SK-N-SH (cell line): ENCODE data around the gene ST6GALNAC5. TPM values are rescaled to one million over a fixed set of nuclear protein-coding genes. Genes with fewer than 3 reads are reported as not detected.

Experiments used
- CTCF ChIA-PET: fragments of 300-600, 350-600 bp; formaldehyde crosslinking; extraction: SDS; loops from one replicate; lab custom pipeline; 2021; lab: Yijun Ruan, JAX
- POLR2A ChIA-PET: fragments of 350-600 bp; sonication (Branson Sonifier 250); formaldehyde crosslinking; extraction: SDS; loops from one replicate; lab custom pipeline; 2020; ENCODE audit warnings: antibody characterized with exemption, inconsistent platforms; lab: Yijun Ruan, JAX
- DNase-seq: peaks from one replicate; pipeline ENCODE4 v3.0.0; 2012
- H2AFZ ChIP-seq: fragments of 200-600 bp; sonication (generic); 2 replicates; pipeline ENCODE4 v1.8.1; 2016; ENCODE audit warnings: antibody characterized with exemption, mild to moderate bottlenecking, low read depth
- H3F3A ChIP-seq: fragments of 200-600 bp; sonication (generic); replicated peaks from 2 replicates; pipeline ENCODE3; 2016; ENCODE audit warnings: antibody characterized with exemption, mild to moderate bottlenecking; ENCODE audit not compliant: insufficient read depth
- H3K27ac ChIP-seq, 2 experiments: fragments of 200-500 bp in 1 of 2; fragments of 200-600 bp in 1 of 2; sonication (Bioruptor generic) in 1 of 2; sonication (generic), shearing (Covaris generic) in 1 of 2; 2 replicates each; pipeline versions ENCODE4 v1.5.1 to v1.6.1; 2014 to 2016; ENCODE audit warnings: low read depth in 2 of 2, inconsistent platforms in 1 of 2, low read length in 1 of 2, mild to moderate bottlenecking in 1 of 2, mixed read lengths in 1 of 2
- H3K27me3 ChIP-seq: fragments of 200-600 bp; sonication (generic), shearing (Covaris generic); 2 replicates; pipeline ENCODE4 v1.6.1; 2016; ENCODE audit warnings: mixed run types; ENCODE audit not compliant: insufficient read depth
- H3K36me3 ChIP-seq, 2 experiments: fragments of 200-500 bp in 1 of 2; fragments of 200-600 bp in 1 of 2; sonication (Bioruptor generic) in 1 of 2; sonication (generic) in 1 of 2; replicated peaks in 1 of 2; 2 replicates each; pipeline versions ENCODE3 to v1.5.1; 2014 to 2016; ENCODE audit warnings: low read length in 1 of 2, mild to moderate bottlenecking in 1 of 2; ENCODE audit not compliant: insufficient read depth in 2 of 2, control insufficient read depth in 1 of 2
- H3K4me1 ChIP-seq, 2 experiments: fragments of 200-500 bp in 1 of 2; fragments of 200-600 bp in 1 of 2; sonication (Bioruptor generic) in 1 of 2; sonication (generic), shearing (Covaris generic) in 1 of 2; 2 replicates each; pipeline versions ENCODE4 v1.5.1 to v1.6.1; 2014 to 2016; ENCODE audit warnings: low read depth in 1 of 2, low read length in 1 of 2, mixed run types in 1 of 2; ENCODE audit not compliant: insufficient read depth in 2 of 2, control insufficient read depth in 1 of 2
- H3K4me2 ChIP-seq: fragments of 200-600 bp; sonication (generic), shearing (Covaris generic); 2 replicates; pipeline ENCODE4 v1.6.1; 2017; ENCODE audit warnings: mixed run types
- H3K4me3 ChIP-seq, 2 experiments: fragments of 200-500 bp in 1 of 2; fragments of 200-600 bp in 1 of 2; sonication (Bioruptor generic) in 1 of 2; sonication (generic), shearing (Covaris generic) in 1 of 2; 2 replicates each; pipeline versions ENCODE4 v1.5.1 to v1.8.1; 2014 to 2016; ENCODE audit warnings: low read depth in 2 of 2, inconsistent platforms in 1 of 2, low read length in 1 of 2, mild to moderate bottlenecking in 1 of 2, mixed read lengths in 1 of 2, moderate library complexity in 1 of 2
- H3K79me2 ChIP-seq: fragments of 200-600 bp; sonication (generic); 2 replicates; pipeline ENCODE4 v1.8.1; 2017; ENCODE audit warnings: mild to moderate bottlenecking; ENCODE audit not compliant: insufficient read depth
- H3K9ac ChIP-seq: fragments of 200-600 bp; sonication (generic); 2 replicates; pipeline ENCODE4 v1.6.1; 2017; ENCODE audit warnings: mixed run types
- H3K9me2 ChIP-seq: fragments of 200-600 bp; sonication (generic); 2 replicates; pipeline ENCODE4 v1.6.1; 2017; ENCODE audit warnings: mixed run types
- H3K9me3 ChIP-seq: fragments of 200-600 bp; sonication (generic); 2 replicates; pipeline ENCODE4 v1.6.1; 2017; ENCODE audit warnings: mixed run types, mild to moderate bottlenecking, moderate library complexity
- H4K20me1 ChIP-seq: fragments of 200-600 bp; sonication (generic); 2 replicates; pipeline ENCODE4 v1.6.1; 2017; ENCODE audit warnings: mild to moderate bottlenecking, mixed run types; ENCODE audit not compliant: insufficient read depth
- CHD2 ChIP-seq: fragments of 150-350 bp; IDR thresholded peaks from 2 replicates; pipeline ENCODE4 v1.6.1; 2018; ENCODE audit warnings: low read length; ENCODE audit not compliant: partially characterized antibody
- ELF1 ChIP-seq: IDR thresholded peaks from 2 replicates; pipeline ENCODE4 v1.4.0; 2012
- EZH2phosphoT487 ChIP-seq: fragments of 200-600 bp; sonication (generic); IDR thresholded peaks from 2 replicates; pipeline ENCODE4 v1.6.1; 2017; ENCODE audit warnings: low read depth, mixed run types, mild to moderate bottlenecking, antibody characterized with exemption, moderate library complexity, borderline replicate concordance
- FOXM1 ChIP-seq: IDR thresholded peaks from 2 replicates; pipeline ENCODE4 v1.4.0; 2012; ENCODE audit warnings: low read depth, mild to moderate bottlenecking
- GABPA ChIP-seq: IDR thresholded peaks from 2 replicates; pipeline ENCODE4 v1.4.0; 2012; ENCODE audit warnings: low read depth, mild to moderate bottlenecking
- MXI1 ChIP-seq: IDR thresholded peaks from 2 replicates; pipeline ENCODE4 v1.6.1; 2012; ENCODE audit warnings: mild to moderate bottlenecking, low read depth, low read length, improper control_type of control experiment
- NRF1 ChIP-seq: IDR thresholded peaks from 2 replicates; pipeline ENCODE4 v1.6.1; 2012; ENCODE audit warnings: low read depth, mild to moderate bottlenecking, low read length
- POLR2AphosphoS5 ChIP-seq: IDR thresholded peaks from 2 replicates; pipeline ENCODE4 v1.6.1; 2012; ENCODE audit warnings: low read depth, low read length
- RAD21 ChIP-seq: IDR thresholded peaks from 2 replicates; pipeline ENCODE4 v1.6.1; 2012; ENCODE audit warnings: mild to moderate bottlenecking, low read length
- RCOR1 ChIP-seq: fragments of 150-350 bp; IDR thresholded peaks from 2 replicates; pipeline ENCODE4 v1.6.1; 2017; ENCODE audit warnings: antibody characterized with exemption, low read length
- SIN3A ChIP-seq: IDR thresholded peaks from 2 replicates; pipeline ENCODE4 v1.6.1; 2012; ENCODE audit warnings: low read depth, mild to moderate bottlenecking, low read length, moderate library complexity, borderline replicate concordance
- SMC3 ChIP-seq: IDR thresholded peaks from 2 replicates; pipeline ENCODE4 v1.6.1; 2012; ENCODE audit warnings: low read depth, low read length, improper control_type of control experiment
- TAF1 ChIP-seq: IDR thresholded peaks from 2 replicates; pipeline ENCODE4 v1.6.1; 2012; ENCODE audit warnings: low read depth, mild to moderate bottlenecking, low read length, moderate library complexity, borderline replicate concordance
- TCF12 ChIP-seq: IDR thresholded peaks from 2 replicates; pipeline ENCODE4 v1.4.0; 2012
- TEAD4 ChIP-seq: IDR thresholded peaks from 2 replicates; pipeline ENCODE4 v1.4.0; 2012; ENCODE audit warnings: mild to moderate bottlenecking, borderline replicate concordance; ENCODE audit not compliant: insufficient read depth
- YY1 ChIP-seq: IDR thresholded peaks from 2 replicates; pipeline ENCODE4 v1.4.0; 2012; ENCODE audit warnings: low read depth, mild to moderate bottlenecking
- WGBS: methylation state at CpG from one replicate; pipeline ENCODE4 v1.1.6; 2017; ENCODE audit warnings: low lambda C conversion rate; 5-methylcytosine and 5-hydroxymethylcytosine counted together
- polyA plus RNA-seq, 3 experiments: library from polyadenylated mRNA; depleted of rRNA; stranded (reverse); fragments of >200 nt; gene quantifications; 2 replicates each; pipeline ENCODE4 v1.2.3, GENCODE V29; 2012
- TF ChIP-seq, protein P1 (sequence below): fragments of 150-350 bp; IDR thresholded peaks from 2 replicates; pipeline ENCODE4 v1.6.1; 2017; ENCODE audit warnings: antibody characterized with exemption, low read length, low read depth, borderline replicate concordance
- TF ChIP-seq, protein P2 (sequence below): fragments of 200-600 bp; sonication (generic); IDR thresholded peaks from 2 replicates; pipeline ENCODE4 v1.6.1; 2017; ENCODE audit warnings: antibody characterized with exemption, mild to moderate bottlenecking, moderate library complexity
- TF ChIP-seq, protein P3 (sequence below): IDR thresholded peaks from 2 replicates; pipeline ENCODE4 v1.6.1; 2012; ENCODE audit warnings: mild to moderate bottlenecking, low read depth, low read length, moderate library complexity

The ST6GALNAC5 gene
- polyA plus RNA-seq, 1 of the 3 experiments (the other 2 are of a cell fraction): 10.6 TPM

DNA sequence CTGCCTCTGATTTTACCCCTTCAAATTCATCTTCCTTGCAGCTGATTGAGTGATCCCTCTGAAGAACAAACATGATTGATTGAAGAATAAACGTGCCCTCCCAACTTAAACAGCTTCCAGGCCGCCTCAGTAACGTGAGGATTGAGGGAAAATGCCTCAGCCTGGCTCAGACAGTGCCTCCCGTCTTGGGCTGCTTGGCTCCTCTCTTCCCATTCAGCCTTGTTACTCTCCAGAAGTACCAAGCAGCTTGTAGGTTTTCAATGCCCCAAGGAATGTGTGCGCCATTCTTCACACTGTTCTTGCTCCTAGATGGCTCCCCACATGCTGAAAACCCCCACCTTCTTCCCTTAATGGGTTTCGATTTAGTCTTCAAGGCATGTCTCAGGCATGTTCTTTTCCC, 51.8 kb downstream of the ST6GALNAC5 start:
- POLR2A ChIA-PET: no interaction called here
- H3K27me3 ChIP-seq: no peaks in the 10 kb centered on the region
- no peak overlapping the region for H3K9ac ChIP-seq
- no peak overlapping the region for H3K4me2 ChIP-seq
- H2AFZ ChIP-seq: no peak overlapping the region
- no peaks in the 10 kb centered on the region for H3K79me2 ChIP-seq
- H3K9me3 ChIP-seq: no peaks in the 10 kb centered on the region
- WGBS: 79% methylated on average over 6 of the region's 6 CpGs
- no peaks in the 10 kb centered on the region for H3K9me2 ChIP-seq
- no peaks in the 10 kb centered on the region for H4K20me1 ChIP-seq
- CTCF ChIA-PET: interaction anchor here (1.0 to 1.1 kb wide), 2 partner anchors 48 to 765 kb away, joined by 3 to 4 read pairs; no protein-coding TSS in a partner anchor
- no peak for DNase-seq
- H3K36me3 ChIP-seq: no peaks in the 10 kb centered on the region
- no peak overlapping the region for H3K4me3 ChIP-seq
- TF ChIP-seq, protein P1, sequence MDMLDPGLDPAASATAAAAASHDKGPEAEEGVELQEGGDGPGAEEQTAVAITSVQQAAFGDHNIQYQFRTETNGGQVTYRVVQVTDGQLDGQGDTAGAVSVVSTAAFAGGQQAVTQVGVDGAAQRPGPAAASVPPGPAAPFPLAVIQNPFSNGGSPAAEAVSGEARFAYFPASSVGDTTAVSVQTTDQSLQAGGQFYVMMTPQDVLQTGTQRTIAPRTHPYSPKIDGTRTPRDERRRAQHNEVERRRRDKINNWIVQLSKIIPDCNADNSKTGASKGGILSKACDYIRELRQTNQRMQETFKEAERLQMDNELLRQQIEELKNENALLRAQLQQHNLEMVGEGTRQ: no peak
- no peak for TF ChIP-seq ELF1
- no peak for TF ChIP-seq CHD2
- TF ChIP-seq GABPA: no peak
- TF ChIP-seq NRF1: no peak
- no peak for TF ChIP-seq YY1
- TF ChIP-seq EZH2phosphoT487: no peak
- no peak for TF ChIP-seq MXI1
- TF ChIP-seq, protein P2, sequence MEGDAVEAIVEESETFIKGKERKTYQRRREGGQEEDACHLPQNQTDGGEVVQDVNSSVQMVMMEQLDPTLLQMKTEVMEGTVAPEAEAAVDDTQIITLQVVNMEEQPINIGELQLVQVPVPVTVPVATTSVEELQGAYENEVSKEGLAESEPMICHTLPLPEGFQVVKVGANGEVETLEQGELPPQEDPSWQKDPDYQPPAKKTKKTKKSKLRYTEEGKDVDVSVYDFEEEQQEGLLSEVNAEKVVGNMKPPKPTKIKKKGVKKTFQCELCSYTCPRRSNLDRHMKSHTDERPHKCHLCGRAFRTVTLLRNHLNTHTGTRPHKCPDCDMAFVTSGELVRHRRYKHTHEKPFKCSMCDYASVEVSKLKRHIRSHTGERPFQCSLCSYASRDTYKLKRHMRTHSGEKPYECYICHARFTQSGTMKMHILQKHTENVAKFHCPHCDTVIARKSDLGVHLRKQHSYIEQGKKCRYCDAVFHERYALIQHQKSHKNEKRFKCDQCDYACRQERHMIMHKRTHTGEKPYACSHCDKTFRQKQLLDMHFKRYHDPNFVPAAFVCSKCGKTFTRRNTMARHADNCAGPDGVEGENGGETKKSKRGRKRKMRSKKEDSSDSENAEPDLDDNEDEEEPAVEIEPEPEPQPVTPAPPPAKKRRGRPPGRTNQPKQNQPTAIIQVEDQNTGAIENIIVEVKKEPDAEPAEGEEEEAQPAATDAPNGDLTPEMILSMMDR: no peak
- TF ChIP-seq, protein P3, sequence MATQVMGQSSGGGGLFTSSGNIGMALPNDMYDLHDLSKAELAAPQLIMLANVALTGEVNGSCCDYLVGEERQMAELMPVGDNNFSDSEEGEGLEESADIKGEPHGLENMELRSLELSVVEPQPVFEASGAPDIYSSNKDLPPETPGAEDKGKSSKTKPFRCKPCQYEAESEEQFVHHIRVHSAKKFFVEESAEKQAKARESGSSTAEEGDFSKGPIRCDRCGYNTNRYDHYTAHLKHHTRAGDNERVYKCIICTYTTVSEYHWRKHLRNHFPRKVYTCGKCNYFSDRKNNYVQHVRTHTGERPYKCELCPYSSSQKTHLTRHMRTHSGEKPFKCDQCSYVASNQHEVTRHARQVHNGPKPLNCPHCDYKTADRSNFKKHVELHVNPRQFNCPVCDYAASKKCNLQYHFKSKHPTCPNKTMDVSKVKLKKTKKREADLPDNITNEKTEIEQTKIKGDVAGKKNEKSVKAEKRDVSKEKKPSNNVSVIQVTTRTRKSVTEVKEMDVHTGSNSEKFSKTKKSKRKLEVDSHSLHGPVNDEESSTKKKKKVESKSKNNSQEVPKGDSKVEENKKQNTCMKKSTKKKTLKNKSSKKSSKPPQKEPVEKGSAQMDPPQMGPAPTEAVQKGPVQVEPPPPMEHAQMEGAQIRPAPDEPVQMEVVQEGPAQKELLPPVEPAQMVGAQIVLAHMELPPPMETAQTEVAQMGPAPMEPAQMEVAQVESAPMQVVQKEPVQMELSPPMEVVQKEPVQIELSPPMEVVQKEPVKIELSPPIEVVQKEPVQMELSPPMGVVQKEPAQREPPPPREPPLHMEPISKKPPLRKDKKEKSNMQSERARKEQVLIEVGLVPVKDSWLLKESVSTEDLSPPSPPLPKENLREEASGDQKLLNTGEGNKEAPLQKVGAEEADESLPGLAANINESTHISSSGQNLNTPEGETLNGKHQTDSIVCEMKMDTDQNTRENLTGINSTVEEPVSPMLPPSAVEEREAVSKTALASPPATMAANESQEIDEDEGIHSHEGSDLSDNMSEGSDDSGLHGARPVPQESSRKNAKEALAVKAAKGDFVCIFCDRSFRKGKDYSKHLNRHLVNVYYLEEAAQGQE: no peak
- TF ChIP-seq TAF1: no peak
- TF ChIP-seq SMC3: no peak
- no peak for TF ChIP-seq POLR2AphosphoS5
- no peak for TF ChIP-seq SIN3A
- no peak for TF ChIP-seq FOXM1
- TF ChIP-seq TEAD4: no peak
- TF ChIP-seq RAD21: no peak
- TF ChIP-seq TCF12: no peak
- TF ChIP-seq RCOR1: no peak
- no peak overlapping the region for H3K27ac ChIP-seq
- no peaks in the 10 kb centered on the region for H3K4me1 ChIP-seq
- H3F3A ChIP-seq: peaks cover 3% of the 10 kb centered on the region
